Measurements from ENCODE around the gene MUC3A.

Gene MUC3A

GRCh38 chr7:101017064-101017777, 67.9 kb downstream of the MUC3A start:
- in situ Hi-C loops (cut with HindIII; ENCODE audit: low sequenced_read_pairs): no loop called here
